Measurements from ENCODE around the gene CACNA1S.

Gene CACNA1S

DNA sequence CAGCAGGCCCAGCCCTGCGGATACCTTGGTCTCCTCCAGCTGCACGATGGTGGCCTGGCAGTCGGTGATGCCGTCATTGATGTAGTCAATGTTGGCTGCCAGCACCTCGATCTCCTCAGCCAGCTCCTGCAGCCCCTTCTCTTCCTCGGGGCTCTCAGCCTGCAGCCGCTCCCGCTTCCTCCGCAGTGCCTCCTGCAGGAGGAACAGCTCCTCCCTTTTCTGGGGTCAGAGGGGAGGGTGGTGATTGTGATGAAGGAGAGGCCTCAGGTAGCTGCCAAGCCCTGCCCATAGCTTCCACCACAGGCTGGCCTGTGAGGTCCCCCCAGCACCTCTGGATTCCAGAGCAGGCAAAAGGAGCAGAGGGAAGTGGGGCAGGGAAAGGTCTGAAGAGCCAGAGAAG lies 122.1 kb downstream of the CACNA1S start:
- in situ Hi-C loops (cut with MboI; ENCODE audit: low sequenced_read_pairs): no loop called here
